Spleen (tissue), 11 donors: ENCODE data around the gene TBC1D8B. TPM values are rescaled to one million over a fixed set of nuclear protein-coding genes. Genes with fewer than 3 reads are reported as not detected.

Experiments used
- DNase-seq: peaks from one replicate; pipeline ENCODE4 v3.0.0-alpha.2; 2020
- H3K27ac ChIP-seq, 8 donors: fragments of 200-600 bp; sonication (generic) in 7 of 8; 1 replicate in 4 of 8; 2 replicates in 4 of 8; pipeline versions ENCODE4 v1.5.0 to v1.8.0; 2016 to 2021; ENCODE audit warnings: inconsistent platforms in 4 of 8, mild to moderate bottlenecking in 4 of 8, moderate library complexity in 1 of 8
- H3K27me3 ChIP-seq, 7 donors: fragments of 200-600 bp; sonication (generic) in 6 of 7; replicated peaks in 1 of 7; 1 replicate in 4 of 7; 2 replicates in 3 of 7; pipeline versions ENCODE4 v1.5.0 to v1.8.0; 2016 to 2021; ENCODE audit warnings: inconsistent platforms in 3 of 7, mild to moderate bottlenecking in 1 of 7
- H3K36me3 ChIP-seq, 6 donors: fragments of 200-600 bp; sonication (generic) in 5 of 6; 1 replicate in 4 of 6; 2 replicates in 2 of 6; pipeline versions ENCODE4 v1.5.0 to v1.8.0; 2016 to 2021; ENCODE audit warnings: inconsistent platforms in 2 of 6
- H3K4me1 ChIP-seq, 6 donors: fragments of 200-600 bp; sonication (generic) in 5 of 6; 1 replicate in 3 of 6; 2 replicates in 3 of 6; pipeline versions ENCODE4 v1.5.0 to v1.8.0; 2016 to 2021; ENCODE audit warnings: inconsistent platforms in 3 of 6
- H3K4me3 ChIP-seq, 8 donors: fragments of 200-600 bp; sonication (generic) in 7 of 8; 1 replicate in 4 of 8; 2 replicates in 4 of 8; pipeline versions ENCODE4 v1.5.0 to v1.8.0; 2016 to 2021; ENCODE audit warnings: inconsistent platforms in 4 of 8, mild to moderate bottlenecking in 4 of 8, moderate library complexity in 2 of 8
- H3K9me3 ChIP-seq, 8 donors: fragments of 200-600 bp; sonication (generic) in 7 of 8; 1 replicate in 4 of 8; 2 replicates in 4 of 8; pipeline versions ENCODE4 v1.5.0 to v1.8.0; 2016 to 2021; ENCODE audit warnings: inconsistent platforms in 4 of 8
- CTCF ChIP-seq, 11 experiments: fragments of 200-600 bp in 7 of 11; fragments of 450-650 bp in 4 of 11; sonication (generic) in 4 of 11; IDR thresholded peaks in 8 of 11; conservative IDR thresholded peaks in 3 of 11; 1 replicate in 7 of 11; 2 replicates in 4 of 11; pipeline versions ENCODE4 v1.4.0 to v1.8.0; 2016 to 2021; ENCODE audit warnings: antibody characterized with exemption in 11 of 11, inconsistent platforms in 4 of 11, mild to moderate bottlenecking in 1 of 11
- POLR2A ChIP-seq, 3 donors: fragments of 450-650 bp; IDR thresholded peaks; one replicate each; pipeline ENCODE4 v1.5.1; 2017; ENCODE audit warnings: antibody characterized with exemption in 3 of 3, mild to moderate bottlenecking in 1 of 3
- POLR2AphosphoS5 ChIP-seq, 3 donors: sonication (generic); formaldehyde crosslinking; IDR thresholded peaks; one replicate each; pipeline ENCODE4 v1.5.1; 2017; ENCODE audit warnings: antibody characterized with exemption in 3 of 3
- WGBS, 5 donors: extraction: QIAGEN DNeasy Blood & Tissue Kit in 3 of 5; methylation state at CpG; one replicate each; pipeline versions ENCODE4 v1.1.5 to v1.1.7; 2013 to 2018; 5-methylcytosine and 5-hydroxymethylcytosine counted together
- intact Hi-C: fragments of 100-400 bp; cut with DNase I; formaldehyde crosslinking; loops from one replicate; pipeline ENCODE4 v1.15.0; 2023; ENCODE audit warnings: low total_unique reads
- polyA plus RNA-seq, 3 donors: library from polyadenylated mRNA; stranded (reverse); fragments of 200-250 nt; gene quantifications; one replicate each; pipeline ENCODE4 v1.2.1, GENCODE V29; 2013
- total RNA-seq, 7 donors: library from RNA; depleted of rRNA in 3 of 7; stranded (reverse); fragments of >200 nt in 3 of 7; fragmentation: NEBNext Ultra II Directional in 4 of 7; extraction: Animal tissue kit (Norgen Biotek cat#: 25700) in 4 of 7; gene quantifications; one replicate each; pipeline versions ENCODE4 v1.1.0 to v1.2.1, GENCODE V29; 2016 to 2021
- donor health status: healthy with polysubstance abuse.
- donor health status: DM: no; HTN: no; CAD: no; lungs with moderate emphysema.
- donor health status: DM: no; HTN: no; CAD: no.
- donor health status: Bipolar disorder and iron deficiency.
- donor health status: healthy.
- donor health status: DM: no; HTN: no; CAD: no.
- donor health status: DM: yes; HTN: yes; CAD: no.

TBC1D8B gene
- total and polyA plus RNA-seq, 10 donors = 0.67 to 6.7 (median 5.0) TPM

- H3K4me1 ChIP-seq = no peaks in the 10 kb centered on the region
- DNase-seq = no peak
- intact Hi-C loops = no loop called here
- 55 to 71% (median 56%) methylated on average over 6 of the region's 6 CpGs for WGBS, 5 donors
- H3K9me3 ChIP-seq = no peaks in the 10 kb centered on the region
- peaks cover 0 to 2% (median 0%) of the 10 kb centered on the region in 7 donors for H3K27me3 ChIP-seq
- no peak overlapping the region for H3K4me3 ChIP-seq
- no peaks in the 10 kb centered on the region for H3K36me3 ChIP-seq
- H3K27ac ChIP-seq = no peak overlapping the region
- TF ChIP-seq POLR2AphosphoS5 (IDR thresholded peaks at IDR 0.05) (no peak), CTCF (IDR thresholded peaks at IDR 0.05 in 8 of 11, conservative IDR thresholded peaks at IDR 0.05 in 3 of 11) (no peak), POLR2A (IDR thresholded peaks at IDR 0.05) (no peak)
Observed at GRCh38 chrX:106906361-106906760, 103.9 kb downstream of the TBC1D8B start.

- H3K4me1 ChIP-seq = no peaks in the 10 kb centered on the region
- intact Hi-C loops = no loop called here
- no peak overlapping the region for H3K27ac ChIP-seq
- no peak for DNase-seq
- WGBS, 5 donors = 64 to 94% (median 77%) methylated on average over 2 of the region's 2 CpGs
- no peaks in the 10 kb centered on the region for H3K36me3 ChIP-seq
- H3K4me3 ChIP-seq = no peak overlapping the region
- H3K27me3 ChIP-seq = peaks cover 0 to 15% (median 0%) of the 10 kb centered on the region in 7 donors
- no peaks in the 10 kb centered on the region for H3K9me3 ChIP-seq
- no peak for TF ChIP-seq POLR2A (IDR thresholded peaks at IDR 0.05)
Observed at GRCh38 chrX:106912864-106913263, 110.4 kb downstream of the TBC1D8B start.

GRCh38 chrX:106917830-106918500 lies 115.5 kb downstream of the TBC1D8B start:
- intact Hi-C loops = no loop called here
- H3K27ac ChIP-seq = no peak overlapping the region
- DNase-seq = no peak
- H3K4me1 ChIP-seq = peaks cover 0 to 4% (median 0%) of the 10 kb centered on the region in 6 donors
- no peak overlapping the region for H3K4me3 ChIP-seq
- H3K27me3 ChIP-seq = peaks cover 0 to 18% (median 0%) of the 10 kb centered on the region in 7 donors
- no peaks in the 10 kb centered on the region for H3K9me3 ChIP-seq
- 30 to 43% (median 34%) methylated on average over 5 to 6 of the region's 6 CpGs for WGBS, 5 donors
- TF ChIP-seq POLR2AphosphoS5 (IDR thresholded peaks at IDR 0.05) (peak in 1 of 3 donors; percentile 69), CTCF (IDR thresholded peaks at IDR 0.05 in 8 of 11, conservative IDR thresholded peaks at IDR 0.05 in 3 of 11) (no peak), POLR2A (IDR thresholded peaks at IDR 0.05) (no peak)
- H3K36me3 ChIP-seq = no peaks in the 10 kb centered on the region

GRCh38 chrX:106919932-106920452 lies 117.5 kb downstream of the TBC1D8B start, which contains the start of gene CLDN2:
Gene CLDN2 (plus strand): TSS chrX:106920402. CDS start chrX:106928229, 7,827 bp downstream.
- intact Hi-C loops = no loop called here
- H3K4me1 ChIP-seq = peaks cover 0 to 4% (median 0%) of the 10 kb centered on the region in 6 donors
- TF ChIP-seq POLR2A (IDR thresholded peaks at IDR 0.05) (no peak), POLR2AphosphoS5 (IDR thresholded peaks at IDR 0.05) (no peak), CTCF (IDR thresholded peaks at IDR 0.05 in 8 of 11, conservative IDR thresholded peaks at IDR 0.05 in 3 of 11) (no peak)
- no peak within 1 kb of the TSS for H3K27ac ChIP-seq
- no peaks in the 10 kb centered on the region for H3K9me3 ChIP-seq
- no peaks in the 10 kb centered on the region for H3K36me3 ChIP-seq
- no peak for DNase-seq
- no peak within 1 kb of the TSS for H3K4me3 ChIP-seq
- 47 to 54% (median 53%) methylated on average over 2 of the region's 2 CpGs for WGBS, 5 donors
- peaks cover 0 to 18% (median 0%) of the 10 kb centered on the region in 7 donors for H3K27me3 ChIP-seq
